NCI-H1417 (cell line): Measurements from ENCODE around the gene PLEKHA4.
"Not testable (repeated sequence)": the region's sequence is repeated elsewhere in the genome, so short reads cannot be mapped to it uniquely, and the experiment has no call there.

Experiments used
- DNase-seq, 3 experiments: peaks; one replicate each; lab custom pipeline; 2025; lab: John Stamatoyannopoulos, UW

PLEKHA4 gene

GRCh38 chr19:48868114-48868886, at the start of gene PLEKHA4:
Gene PLEKHA4, minus strand, starts transcription at chr19:48868617. Its CDS starts 997 bp downstream, at chr19:48867620.
- no peak for DNase-seq

- no peak for DNase-seq
Measured at GRCh38 chr19:48918071-48918470, 49.7 kb upstream of the PLEKHA4 start.

- peak in 2 of 3 experiments; percentile 51 to 95 for DNase-seq
Measured at GRCh38 chr19:48915757-48916156, 47.3 kb upstream of the PLEKHA4 start.

GRCh38 chr19:48914181-48914580, 45.8 kb upstream of the PLEKHA4 start:
- DNase-seq: no peak

- DNase-seq: peak in 2 of 3 experiments; percentile 8 to 55
Measured at GRCh38 chr19:48913114-48913889, 44.9 kb upstream of the PLEKHA4 start.

GRCh38 chr19:48910803-48911202, 42.4 kb upstream of the PLEKHA4 start:
- no peak for DNase-seq

GRCh38 chr19:48909424-48910077, 41.1 kb upstream of the PLEKHA4 start:
- not testable (repeated sequence) for DNase-seq

GRCh38 chr19:48907671-48908070, 39.3 kb upstream of the PLEKHA4 start:
- no peak for DNase-seq

- DNase-seq: no peak
Measured at GRCh38 chr19:48906324-48906723, 37.9 kb upstream of the PLEKHA4 start.

- no peak for DNase-seq
Measured at GRCh38 chr19:48905664-48906063, 37.2 kb upstream of the PLEKHA4 start.

GRCh38 chr19:48903788-48904187, 35.4 kb upstream of the PLEKHA4 start:
- not testable (repeated sequence) for DNase-seq

- DNase-seq: not testable (repeated sequence)
Measured at GRCh38 chr19:48902291-48902690, 33.9 kb upstream of the PLEKHA4 start.

GRCh38 chr19:48900477-48901406, 32.3 kb upstream of the PLEKHA4 start:
- DNase-seq: no peak

- peak; percentile 98 to 100 (median 99) for DNase-seq
Measured at GRCh38 chr19:48899781-48900476, 31.5 kb upstream of the PLEKHA4 start, which contains the start of gene NUCB1. Gene NUCB1, plus strand, starts transcription at chr19:48900312. Its CDS starts 485 bp downstream, at chr19:48900797.

- not testable (repeated sequence) for DNase-seq
Measured at GRCh38 chr19:48899386-48899749, 31.0 kb upstream of the PLEKHA4 start.

GRCh38 chr19:48897181-48897580, 28.8 kb upstream of the PLEKHA4 start:
- no peak for DNase-seq

GRCh38 chr19:48896191-48896720, 27.8 kb upstream of the PLEKHA4 start:
- no peak for DNase-seq

- no peak for DNase-seq
Measured at GRCh38 chr19:48895226-48895625, 26.8 kb upstream of the PLEKHA4 start.

- DNase-seq: no peak
Measured at GRCh38 chr19:48890551-48890950, 22.1 kb upstream of the PLEKHA4 start.

GRCh38 chr19:48889496-48889895, 21.1 kb upstream of the PLEKHA4 start:
- DNase-seq: not testable (repeated sequence)
